GM21423 (cell line): ENCODE results near the gene PHLPP1.
"Not testable (repeated sequence)": the region's sequence is repeated elsewhere in the genome, so short reads cannot be mapped to it uniquely, and the experiment has no call there.

Experiments used
- ATAC-seq: cut with Tn5 transposase; IDR thresholded peaks from one replicate; pipeline ENCODE4 v1.9.1; 2021; ENCODE audit warnings: mild to moderate bottlenecking, moderate library complexity; ENCODE audit not compliant: unreplicated experiment

The PHLPP1 gene

DNA sequence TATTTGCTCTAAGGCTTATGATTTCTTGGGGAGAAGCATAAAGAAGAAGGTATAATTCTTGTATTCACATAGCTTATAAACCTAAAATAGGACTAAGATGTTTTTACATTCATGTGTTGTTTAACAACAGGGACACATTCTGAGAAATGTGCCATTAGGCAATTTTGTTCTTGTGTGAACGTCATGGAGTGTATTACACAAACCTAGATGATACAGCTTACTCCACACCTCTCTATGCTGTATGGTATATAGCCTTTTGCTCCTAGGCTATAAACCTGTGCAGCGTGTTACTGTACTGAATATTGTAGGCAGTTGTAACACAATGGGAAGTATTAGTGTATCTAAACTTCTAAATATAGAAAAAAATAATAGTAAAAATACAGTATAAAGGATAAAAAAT lies 92.1 kb downstream of the PHLPP1 start:
- no peak for ATAC-seq

DNA sequence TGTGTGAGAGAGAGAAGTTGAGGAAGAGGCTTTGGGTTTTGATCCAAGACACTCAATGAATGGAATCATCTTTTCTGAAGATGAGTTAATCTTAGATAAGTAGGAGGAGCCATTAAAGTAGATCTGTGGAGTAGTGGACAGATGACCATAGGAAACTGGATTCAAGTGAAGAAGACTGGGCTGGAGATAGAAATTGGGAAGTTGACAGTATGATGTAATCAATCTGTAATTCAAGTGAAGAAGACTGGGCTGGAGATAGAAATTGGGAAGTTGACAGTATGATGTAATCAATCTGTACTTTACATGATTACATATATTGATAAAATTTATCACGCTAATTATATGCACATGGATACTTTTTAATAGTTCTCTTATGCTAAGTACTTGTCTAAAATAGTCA lies 92.8 kb downstream of the PHLPP1 start:
- no peak for ATAC-seq

- ATAC-seq: not testable (repeated sequence)
These were observed 94.1 kb downstream of the PHLPP1 start for GRCh38 chr18:62809445-62809844.

GRCh38 chr18:62809900-62810299 lies 94.6 kb downstream of the PHLPP1 start:
- ATAC-seq: no peak

- ATAC-seq: no peak
These were observed 95.3 kb downstream of the PHLPP1 start for GRCh38 chr18:62810682-62811081.

DNA sequence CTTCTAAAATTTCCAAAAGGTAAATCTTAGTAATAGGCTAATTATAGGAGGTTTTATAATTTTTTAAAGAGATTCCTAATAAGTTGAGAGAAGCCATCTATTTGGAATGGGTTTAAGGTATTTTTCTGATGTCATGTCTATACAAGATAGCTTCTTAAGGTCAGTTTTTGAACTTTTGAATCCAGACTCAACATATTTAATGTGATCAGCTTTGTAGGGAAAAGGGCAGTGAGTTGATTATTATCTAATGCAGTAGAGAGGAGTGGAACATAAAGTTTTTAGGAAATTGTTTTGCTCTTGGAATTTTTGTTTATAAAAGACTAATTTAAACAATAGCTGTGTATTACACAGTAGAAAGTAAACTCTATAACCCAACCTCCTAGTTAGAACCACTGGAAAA lies 96.3 kb downstream of the PHLPP1 start:
- ATAC-seq: no peak

DNA sequence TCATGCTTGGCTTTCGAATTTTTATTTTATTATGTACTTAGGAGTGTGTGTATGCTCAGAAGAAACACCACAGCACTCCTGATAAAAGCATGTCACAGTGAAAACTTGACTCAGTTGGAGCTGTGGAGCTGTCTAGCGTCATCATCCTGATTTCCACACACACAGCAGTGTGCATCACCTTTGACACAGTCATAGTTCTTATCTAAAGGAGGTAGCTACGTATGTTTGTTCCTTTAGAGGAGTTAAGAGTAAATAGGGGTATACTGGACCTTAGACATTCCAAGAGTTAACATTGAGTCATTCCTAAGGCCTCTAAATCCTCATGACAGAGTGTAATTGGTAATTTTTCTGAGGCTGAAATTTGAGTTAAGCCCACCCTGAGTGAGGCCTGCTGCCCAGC lies 96.9 kb downstream of the PHLPP1 start:
- no peak for ATAC-seq

- no peak for ATAC-seq
These were observed 97.5 kb downstream of the PHLPP1 start for GRCh38 chr18:62812876-62813275.

- no peak for ATAC-seq
These were observed 98.9 kb downstream of the PHLPP1 start for GRCh38 chr18:62814132-62814759.

- no peak for ATAC-seq
These were observed 110.0 kb downstream of the PHLPP1 start for GRCh38 chr18:62825382-62825781.

DNA sequence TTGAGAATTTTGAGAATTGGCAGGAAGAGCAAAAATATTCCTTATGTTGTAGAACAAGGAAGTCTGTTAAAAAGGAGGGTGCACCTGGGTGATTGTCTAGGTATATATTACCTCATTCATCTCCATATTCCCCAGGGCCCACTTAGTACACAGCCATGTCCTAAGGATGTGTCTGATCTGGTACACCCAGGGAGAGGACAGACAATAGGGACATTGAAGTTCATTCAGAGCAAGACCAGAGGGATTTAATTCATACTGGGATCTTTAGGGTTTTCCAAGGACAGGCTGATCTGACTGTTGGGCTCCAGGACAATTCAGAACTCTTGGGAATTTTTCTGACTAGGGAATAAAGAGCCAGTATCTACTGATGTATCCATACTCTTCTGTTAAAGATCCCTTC lies 112.1 kb downstream of the PHLPP1 start:
- ATAC-seq: no peak

DNA sequence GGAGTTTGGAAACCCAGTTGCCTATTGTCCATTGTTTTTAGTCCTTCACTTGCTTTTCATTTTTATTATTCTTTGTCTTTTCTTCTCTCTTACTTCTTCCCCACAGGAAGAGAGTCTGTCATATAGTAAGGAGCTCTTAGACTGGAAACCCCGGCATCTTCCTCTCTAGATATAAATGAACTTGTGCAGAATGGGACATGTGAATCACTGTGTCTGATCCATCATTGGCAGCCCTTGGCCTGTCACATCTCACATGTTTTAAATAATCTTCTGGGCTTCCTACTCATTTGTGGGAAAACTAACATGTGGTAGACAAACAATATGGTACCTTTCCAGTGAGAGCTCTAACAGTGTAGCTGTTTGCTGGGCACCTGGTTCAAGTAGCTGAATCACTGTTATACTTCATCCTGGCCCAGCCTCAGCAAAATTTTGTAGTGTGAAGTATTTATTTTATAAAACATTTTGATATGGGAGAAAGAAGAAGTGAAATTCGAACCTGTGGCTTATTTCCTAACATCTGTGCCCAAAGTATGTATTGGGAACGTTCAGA lies 112.8 kb downstream of the PHLPP1 start:
- ATAC-seq: no peak

DNA sequence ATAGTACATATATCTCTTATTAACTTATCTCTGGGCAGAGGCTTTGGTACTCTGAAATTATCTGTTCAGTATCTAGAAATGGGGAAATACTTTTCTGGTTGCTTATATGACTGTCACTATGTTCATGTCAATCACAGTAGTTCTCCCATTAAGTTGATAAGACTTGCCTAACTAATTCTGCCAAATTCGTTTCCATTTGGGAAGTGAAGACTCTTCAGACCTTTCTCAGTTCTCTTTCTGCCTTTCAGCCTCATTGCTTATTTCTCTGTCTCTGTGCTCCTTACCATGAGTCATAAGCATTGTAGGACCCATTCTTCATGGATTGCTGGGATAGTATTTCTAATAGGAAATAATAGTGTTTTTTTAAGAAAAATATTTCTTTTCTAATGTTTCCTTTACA lies 113.5 kb downstream of the PHLPP1 start:
- no peak for ATAC-seq

DNA sequence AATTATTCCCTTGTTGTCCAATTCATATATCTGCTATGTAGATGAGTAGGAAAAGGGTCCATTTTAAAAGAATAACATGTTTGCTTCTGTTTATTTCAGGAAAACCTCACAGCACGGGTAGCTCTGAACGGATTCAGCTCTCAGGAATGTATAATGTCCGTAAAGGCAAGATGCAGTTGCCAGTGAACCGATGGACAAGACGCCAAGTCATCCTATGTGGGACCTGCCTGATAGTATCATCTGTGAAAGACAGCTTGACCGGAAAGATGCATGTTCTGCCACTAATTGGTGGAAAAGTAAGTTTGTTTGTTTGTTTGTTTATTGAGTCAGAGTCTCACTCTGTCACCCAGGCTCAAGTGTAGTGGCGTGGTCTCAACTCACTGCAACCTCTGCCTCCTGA lies 114.6 kb downstream of the PHLPP1 start:
- no peak for ATAC-seq

DNA sequence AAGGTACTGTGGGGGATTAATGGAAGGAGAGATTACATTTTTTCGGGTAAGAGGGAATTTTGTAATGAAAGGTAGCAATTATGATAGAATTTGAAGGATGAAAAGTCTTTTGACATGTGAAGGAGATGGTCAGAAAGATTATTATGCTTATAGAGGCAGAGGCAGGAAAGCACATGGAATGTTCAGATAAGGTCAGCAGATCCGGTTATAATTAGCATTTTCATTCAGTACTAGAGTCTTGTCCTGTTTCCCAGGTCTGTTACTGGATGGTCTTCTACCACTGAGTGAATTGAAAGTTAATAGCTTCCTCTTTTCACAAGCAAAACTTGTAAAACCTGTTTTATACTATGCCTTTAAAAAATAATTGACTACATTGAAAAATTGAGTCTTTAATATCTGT lies 116.9 kb downstream of the PHLPP1 start:
- peak; percentile 52 for ATAC-seq

DNA sequence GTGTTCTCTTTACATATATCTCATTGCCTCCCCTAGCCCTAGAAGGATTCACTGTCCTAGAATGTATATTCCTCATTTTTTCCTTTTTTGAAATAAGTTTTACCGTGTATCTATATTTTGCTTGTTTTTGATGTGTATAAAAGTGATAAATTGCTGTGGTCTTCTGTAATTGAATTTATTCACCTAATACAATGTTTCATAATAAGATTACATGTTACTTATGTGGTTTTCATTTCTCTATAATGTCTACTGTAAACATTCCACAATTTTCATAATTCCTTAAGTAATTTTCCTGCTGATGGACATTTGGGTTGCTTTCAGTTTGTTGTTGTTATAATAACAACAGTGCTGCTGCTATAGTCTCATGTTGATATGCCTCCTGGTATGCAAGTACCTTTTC lies 118.2 kb downstream of the PHLPP1 start:
- ATAC-seq: no peak

- no peak for ATAC-seq
These were observed 119.4 kb downstream of the PHLPP1 start for GRCh38 chr18:62834715-62835114.

DNA sequence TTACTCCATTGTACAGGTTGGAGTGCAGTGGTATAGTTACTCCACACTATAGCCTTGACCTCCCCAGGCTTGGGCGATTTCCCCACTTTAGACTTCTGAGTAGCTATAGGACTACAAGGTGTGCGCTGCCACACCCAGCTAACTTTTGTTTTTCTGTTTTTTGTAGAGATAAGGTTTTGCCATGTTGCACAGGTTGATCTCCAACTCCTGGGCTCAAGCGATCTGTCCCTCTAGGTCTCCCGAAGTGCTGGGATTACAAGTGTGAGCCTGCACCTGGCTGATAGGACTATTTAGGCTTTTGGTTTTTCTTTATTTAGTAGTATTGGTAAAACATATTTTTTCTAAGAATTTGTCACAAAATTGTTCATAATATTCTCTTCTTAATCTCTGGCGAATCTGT lies 121.7 kb downstream of the PHLPP1 start:
- ATAC-seq: no peak

DNA sequence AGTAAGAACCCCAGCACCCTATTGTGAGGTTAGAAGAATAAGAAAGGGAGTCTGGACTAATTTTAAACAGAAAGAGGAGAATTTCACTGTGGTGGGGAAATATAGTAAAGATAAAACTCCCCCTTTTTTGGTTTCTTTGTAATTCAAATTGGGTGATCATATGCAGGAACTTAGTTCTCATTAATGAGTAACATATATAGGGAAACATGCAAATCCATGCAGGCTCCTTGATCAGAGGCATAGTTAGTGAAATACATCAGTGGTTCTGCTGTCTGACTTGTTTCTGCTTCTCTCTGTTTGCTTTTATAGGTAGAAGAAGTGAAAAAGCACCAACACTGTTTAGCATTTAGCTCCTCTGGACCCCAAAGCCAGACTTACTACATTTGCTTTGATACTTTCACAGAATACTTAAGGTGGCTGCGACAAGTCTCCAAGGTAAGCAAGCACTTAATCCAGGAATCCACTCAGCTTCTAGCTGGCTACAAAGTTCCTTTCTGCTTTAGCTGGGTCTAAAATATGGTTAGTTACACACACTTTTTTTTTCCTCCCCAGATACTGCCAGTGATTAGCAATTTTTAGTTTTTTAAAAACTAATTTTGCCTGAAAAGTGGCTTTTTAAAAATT lies 123.2 kb downstream of the PHLPP1 start:
- peak; percentile 83 for ATAC-seq

DNA sequence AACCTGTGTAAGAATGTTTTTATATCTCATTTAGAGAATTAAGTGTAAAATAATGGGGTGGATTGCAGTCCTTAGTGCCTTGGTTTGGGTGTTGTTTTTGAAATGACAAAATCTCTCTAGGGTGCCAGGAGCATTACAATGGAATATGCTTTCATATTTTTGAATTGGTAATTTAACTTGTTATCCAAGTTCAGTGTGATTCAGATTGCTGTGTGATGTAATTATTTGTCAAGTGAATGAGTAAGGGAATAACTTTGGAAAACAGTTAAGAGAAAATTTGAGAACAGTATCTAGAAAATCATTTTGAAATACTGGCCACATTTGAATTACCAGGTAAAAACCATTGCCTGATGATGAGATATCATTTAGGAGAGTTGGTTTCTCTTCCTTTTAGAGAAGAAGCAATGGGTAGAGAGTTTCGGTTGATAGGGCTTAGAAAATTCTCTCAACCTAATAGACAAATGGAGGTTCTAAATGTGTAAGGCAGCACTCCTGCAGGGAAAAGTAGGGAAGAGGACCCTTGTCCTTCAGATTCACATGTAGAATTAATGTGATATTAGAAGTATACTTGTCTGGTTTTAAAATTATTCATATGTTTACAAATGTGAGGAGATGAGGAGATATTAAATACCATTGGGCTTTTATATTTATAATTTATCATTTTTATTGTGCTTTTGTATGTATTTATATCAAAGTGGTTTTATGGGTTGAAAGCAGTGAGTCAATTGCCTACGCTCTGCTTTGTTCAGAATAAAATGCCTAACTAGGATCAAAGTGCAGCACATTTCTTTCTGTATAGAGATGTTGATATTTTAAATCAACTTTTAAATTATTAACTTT lies 124.8 kb downstream of the PHLPP1 start:
- peak; percentile 28 for ATAC-seq

- ATAC-seq: no peak
These were observed 126.1 kb downstream of the PHLPP1 start for GRCh38 chr18:62841405-62841804.

DNA sequence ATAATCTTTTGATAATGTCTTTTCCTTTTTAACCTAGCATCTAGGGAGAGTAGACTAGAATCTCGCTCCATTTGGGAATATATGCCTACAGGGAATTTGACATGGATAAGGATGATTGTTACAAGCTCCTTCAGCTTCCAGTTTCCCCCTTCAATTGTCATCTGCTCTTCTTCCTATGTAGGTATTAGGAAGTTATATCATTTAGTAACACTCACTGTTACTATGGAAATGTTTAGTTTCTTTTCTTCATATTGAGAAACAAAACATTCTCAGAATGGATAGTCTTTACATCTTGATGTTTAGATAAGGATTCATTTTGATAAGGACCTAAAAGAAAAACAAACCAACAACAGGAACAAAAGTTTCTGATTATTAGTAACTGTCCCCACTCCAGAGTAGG lies 127.6 kb downstream of the PHLPP1 start:
- no peak for ATAC-seq
